ENCODE results near the gene KLHDC1. TPM values are rescaled to one million over a fixed set of nuclear protein-coding genes. Genes with fewer than 3 reads are reported as not detected.

KLHDC1 gene
- total and polyA plus RNA-seq, 9 of the 15 experiments (the other 6 are each of a cell fraction or from before 2014, with no cell fraction given) = 0.08 to 0.41 (median 0.18) TPM

GRCh38 chr14:49692811-49693734 is at the start of gene KLHDC1 (continued):
- TF ChIP-seq ZFP30 (CRISPR knock-in tag; IDR thresholded peaks at IDR 0.05; ENCODE audit: borderline replicate concordance) = no peak
- no peak for TF ChIP-seq XRCC4 (IDR thresholded peaks at IDR 0.05; ENCODE audit: extremely low read depth, insufficient read depth, insufficient read length)
- TF ChIP-seq, protein P1, sequence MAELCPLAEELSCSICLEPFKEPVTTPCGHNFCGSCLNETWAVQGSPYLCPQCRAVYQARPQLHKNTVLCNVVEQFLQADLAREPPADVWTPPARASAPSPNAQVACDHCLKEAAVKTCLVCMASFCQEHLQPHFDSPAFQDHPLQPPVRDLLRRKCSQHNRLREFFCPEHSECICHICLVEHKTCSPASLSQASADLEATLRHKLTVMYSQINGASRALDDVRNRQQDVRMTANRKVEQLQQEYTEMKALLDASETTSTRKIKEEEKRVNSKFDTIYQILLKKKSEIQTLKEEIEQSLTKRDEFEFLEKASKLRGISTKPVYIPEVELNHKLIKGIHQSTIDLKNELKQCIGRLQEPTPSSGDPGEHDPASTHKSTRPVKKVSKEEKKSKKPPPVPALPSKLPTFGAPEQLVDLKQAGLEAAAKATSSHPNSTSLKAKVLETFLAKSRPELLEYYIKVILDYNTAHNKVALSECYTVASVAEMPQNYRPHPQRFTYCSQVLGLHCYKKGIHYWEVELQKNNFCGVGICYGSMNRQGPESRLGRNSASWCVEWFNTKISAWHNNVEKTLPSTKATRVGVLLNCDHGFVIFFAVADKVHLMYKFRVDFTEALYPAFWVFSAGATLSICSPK (IDR thresholded peaks at IDR 0.05; ENCODE audit: borderline replicate concordance) = no peak
- TF ChIP-seq PRPF4 (IDR thresholded peaks at IDR 0.05; ENCODE audit: insufficient read depth, low read depth, low read length, poor library complexity, severe bottlenecking) = no peak
- TF ChIP-seq ZFX (CRISPR knock-in tag; IDR thresholded peaks at IDR 0.05) = peak; percentile 95
- no peak for TF ChIP-seq CCAR2 (IDR thresholded peaks at IDR 0.05; ENCODE audit: low read depth, low read length)
- peak; percentile 74 for TF ChIP-seq SUPT5H (IDR thresholded peaks at IDR 0.05)
- TF ChIP-seq ZNF239 (CRISPR knock-in tag; IDR thresholded peaks at IDR 0.05) = no peak
- no peak for TF ChIP-seq TBP (optimal IDR thresholded peaks at IDR 0.05; ENCODE audit: low read depth, low read length)
- TF ChIP-seq PTBP1 (IDR thresholded peaks at IDR 0.05; ENCODE audit: low read depth, low read length) = no peak
- no peak for TF ChIP-seq ZNF695 (CRISPR knock-in tag; IDR thresholded peaks at IDR 0.05)
- no peak for TF ChIP-seq FOXO4 (CRISPR knock-in tag; IDR thresholded peaks at IDR 0.05)
- TF ChIP-seq ZNF311 (CRISPR knock-in tag; IDR thresholded peaks at IDR 0.05) = no peak
- no peak for TF ChIP-seq NR2C2 (CRISPR knock-in tag; IDR thresholded peaks at IDR 0.05)
- TF ChIP-seq NR2C2 (tag; IDR thresholded peaks at IDR 0.05) = peak; percentile 31; the same call in 1 of the 2 replicates
- TF ChIP-seq FIP1L1 (IDR thresholded peaks at IDR 0.05; ENCODE audit: low read depth, low read length, poor library complexity, severe bottlenecking) = peak; percentile 74
- TF ChIP-seq EWSR1 (IDR thresholded peaks at IDR 0.05; ENCODE audit: borderline replicate concordance, low read depth, partially characterized antibody) = no peak
- TF ChIP-seq, protein P2, sequence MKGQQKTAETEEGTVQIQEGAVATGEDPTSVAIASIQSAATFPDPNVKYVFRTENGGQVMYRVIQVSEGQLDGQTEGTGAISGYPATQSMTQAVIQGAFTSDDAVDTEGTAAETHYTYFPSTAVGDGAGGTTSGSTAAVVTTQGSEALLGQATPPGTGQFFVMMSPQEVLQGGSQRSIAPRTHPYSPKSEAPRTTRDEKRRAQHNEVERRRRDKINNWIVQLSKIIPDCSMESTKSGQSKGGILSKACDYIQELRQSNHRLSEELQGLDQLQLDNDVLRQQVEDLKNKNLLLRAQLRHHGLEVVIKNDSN (CRISPR knock-in tag; IDR thresholded peaks at IDR 0.05) = no peak
- TF ChIP-seq IFI16 (CRISPR knock-in tag; IDR thresholded peaks at IDR 0.05) = no peak
- peak; percentile 21; the same call in 1 of the 2 replicates for TF ChIP-seq ZBTB17 (CRISPR knock-in tag; IDR thresholded peaks at IDR 0.05)
- TF ChIP-seq, protein P3, sequence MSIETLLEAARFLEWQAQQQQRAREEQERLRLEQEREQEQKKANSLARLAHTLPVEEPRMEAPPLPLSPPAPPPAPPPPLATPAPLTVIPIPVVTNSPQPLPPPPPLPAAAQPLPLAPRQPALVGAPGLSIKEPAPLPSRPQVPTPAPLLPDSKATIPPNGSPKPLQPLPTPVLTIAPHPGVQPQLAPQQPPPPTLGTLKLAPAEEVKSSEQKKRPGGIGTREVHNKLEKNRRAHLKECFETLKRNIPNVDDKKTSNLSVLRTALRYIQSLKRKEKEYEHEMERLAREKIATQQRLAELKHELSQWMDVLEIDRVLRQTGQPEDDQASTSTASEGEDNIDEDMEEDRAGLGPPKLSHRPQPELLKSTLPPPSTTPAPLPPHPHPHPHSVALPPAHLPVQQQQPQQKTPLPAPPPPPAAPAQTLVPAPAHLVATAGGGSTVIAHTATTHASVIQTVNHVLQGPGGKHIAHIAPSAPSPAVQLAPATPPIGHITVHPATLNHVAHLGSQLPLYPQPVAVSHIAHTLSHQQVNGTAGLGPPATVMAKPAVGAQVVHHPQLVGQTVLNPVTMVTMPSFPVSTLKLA (conservative IDR thresholded peaks at IDR 0.05) = no peak; a peak in 1 of 4 replicates
- no peak for TF ChIP-seq ZNF696 (CRISPR knock-in tag; conservative IDR thresholded peaks at IDR 0.05)
- no peak for TF ChIP-seq FOXP1 (CRISPR knock-in tag; IDR thresholded peaks at IDR 0.05)

Data from K562 (cell line).